GM12892 (cell line): ENCODE results near the gene PAPPA.

Experiments
- POLR2A ChIP-seq: IDR thresholded peaks from 2 replicates; pipeline ENCODE4 v1.6.1; 2011; ENCODE audit warnings: low read depth, low read length, control low read depth
- POLR2AphosphoS5 ChIP-seq: IDR thresholded peaks from 2 replicates; pipeline ENCODE4 v1.6.1; 2011; ENCODE audit warnings: low read depth, low read length, control low read depth
- TAF1 ChIP-seq: IDR thresholded peaks from 2 replicates; pipeline ENCODE4 v1.6.1; 2011; ENCODE audit warnings: low read depth, mild to moderate bottlenecking, control low read depth, low read length, borderline replicate concordance

DNA sequence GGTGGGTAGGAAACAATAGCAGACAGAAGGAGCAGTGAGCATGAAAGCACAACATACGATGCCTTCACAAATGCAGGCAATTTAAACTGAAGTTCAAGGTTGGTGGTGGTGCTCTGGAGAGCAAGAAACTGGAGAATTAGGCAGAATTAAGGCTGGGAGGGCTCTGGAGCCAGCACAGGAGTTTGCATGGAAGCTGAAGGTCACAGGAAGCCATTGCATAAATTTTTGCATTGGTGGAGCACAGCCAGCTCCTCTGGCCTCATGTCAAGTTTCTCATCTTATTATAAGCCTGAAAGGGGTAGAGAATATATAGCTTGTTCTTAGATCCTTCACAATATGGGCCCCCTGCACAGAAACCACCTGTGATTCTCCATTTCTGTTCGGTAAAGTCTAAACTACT lies 207.4 kb downstream of the PAPPA start:
- TF ChIP-seq POLR2AphosphoS5 = no peak
- no peak for TF ChIP-seq POLR2A
- no peak for TF ChIP-seq TAF1
